ENCODE results near the gene STMP1.
"Not testable (repeated sequence)": the region's sequence is repeated elsewhere in the genome, so short reads cannot be mapped to it uniquely, and the experiment has no call there.

The STMP1 gene

GRCh38 chr7:135662373-135663114 lies at the start of gene STMP1:
Gene STMP1, plus strand, starts transcription at chr7:135662514.
- peak; percentile 98 for DNase-seq (ENCODE audit: low spot score)

GRCh38 chr7:135616136-135616535 lies 46.2 kb upstream of the STMP1 start:
- no peak for DNase-seq (ENCODE audit: low spot score)

- DNase-seq (ENCODE audit: low spot score): no peak
Measured at GRCh38 chr7:135617781-135618180, 44.5 kb upstream of the STMP1 start.

GRCh38 chr7:135618510-135618909 lies 43.8 kb upstream of the STMP1 start:
- DNase-seq (ENCODE audit: low spot score): no peak

- no peak for DNase-seq (ENCODE audit: low spot score)
Measured at GRCh38 chr7:135620447-135620846, 41.9 kb upstream of the STMP1 start.

GRCh38 chr7:135620980-135621850 lies 41.1 kb upstream of the STMP1 start:
- DNase-seq (ENCODE audit: low spot score): peak; percentile 81

GRCh38 chr7:135634191-135634878 lies 28.0 kb upstream of the STMP1 start:
- no peak for DNase-seq (ENCODE audit: low spot score)

GRCh38 chr7:135639690-135640089 lies 22.6 kb upstream of the STMP1 start:
- DNase-seq (ENCODE audit: low spot score): not testable (repeated sequence)

GRCh38 chr7:135644154-135644553 lies 18.2 kb upstream of the STMP1 start:
- no peak for DNase-seq (ENCODE audit: low spot score)

- DNase-seq (ENCODE audit: low spot score): no peak
Measured at GRCh38 chr7:135644729-135645128, 17.6 kb upstream of the STMP1 start.

GRCh38 chr7:135645296-135645904 lies 16.9 kb upstream of the STMP1 start:
- peak; percentile 68 for DNase-seq (ENCODE audit: low spot score)

- no peak for DNase-seq (ENCODE audit: low spot score)
Measured at GRCh38 chr7:135647755-135648154, 14.6 kb upstream of the STMP1 start.

- DNase-seq (ENCODE audit: low spot score): no peak
Measured at GRCh38 chr7:135648235-135648634, 14.1 kb upstream of the STMP1 start.

- DNase-seq (ENCODE audit: low spot score): peak; percentile 64
Measured at GRCh38 chr7:135650831-135651573, 11.3 kb upstream of the STMP1 start.

GRCh38 chr7:135653340-135654080 lies 8.8 kb upstream of the STMP1 start:
- no peak for DNase-seq (ENCODE audit: low spot score)

- no peak for DNase-seq (ENCODE audit: low spot score)
Measured at GRCh38 chr7:135658564-135658963, 3.8 kb upstream of the STMP1 start.

- DNase-seq (ENCODE audit: low spot score): no peak
Measured at GRCh38 chr7:135659159-135659846, 3.0 kb upstream of the STMP1 start.

GRCh38 chr7:135661311-135662122 lies 797 bp upstream of the STMP1 start:
- no peak for DNase-seq (ENCODE audit: low spot score)

- no peak for DNase-seq (ENCODE audit: low spot score)
Measured at GRCh38 chr7:135662123-135662372, 266 bp upstream of the STMP1 start.
